Activated CD4-positive, alpha-beta T cell treated with anti-CD3 and anti-CD28 coated beads, Interleukin-2, amount 10 ng/mL, durations not matched to agents 24 days and 14 days (primary cell): Measurements from ENCODE around the gene SPDYE1. TPM values are rescaled to one million over a fixed set of nuclear protein-coding genes. Genes with fewer than 3 reads are reported as not detected.

Experiments used
- DNase-seq: peaks from one replicate; pipeline ENCODE4 v3.0.0; 2022
- H3K27ac Mint-ChIP-seq: one replicate; pipeline ENCODE4 v1.8.0; 2022; ENCODE audit warnings: mild to moderate bottlenecking, mixed read lengths
- H3K27me3 Mint-ChIP-seq: one replicate; pipeline ENCODE4 v1.8.0; 2022; ENCODE audit warnings: mixed read lengths
- H3K36me3 Mint-ChIP-seq: one replicate; pipeline ENCODE4 v1.8.0; 2022; ENCODE audit warnings: low read depth, mild to moderate bottlenecking, mixed read lengths
- H3K4me1 Mint-ChIP-seq: one replicate; pipeline ENCODE4 v1.8.0; 2021; ENCODE audit warnings: mixed read lengths
- H3K4me3 Mint-ChIP-seq: one replicate; pipeline ENCODE4 v1.8.0; 2022; ENCODE audit warnings: mild to moderate bottlenecking, moderate library complexity, mixed read lengths
- H3K9me3 Mint-ChIP-seq: one replicate; pipeline ENCODE4 v1.8.0; 2021; ENCODE audit warnings: mixed read lengths
- intact Hi-C: fragments of 100-400 bp; cut with micrococcal nuclease; formaldehyde crosslinking; loops from one replicate; pipeline ENCODE4 v1.15.1; 2023
- total RNA-seq: library from RNA; stranded (reverse); gene quantifications from 2 replicates; pipeline ENCODE4 v1.2.3, GENCODE V29; 2022

SPDYE1 gene
- total RNA-seq, 1 donor from 2014 or later = not detected

DNA sequence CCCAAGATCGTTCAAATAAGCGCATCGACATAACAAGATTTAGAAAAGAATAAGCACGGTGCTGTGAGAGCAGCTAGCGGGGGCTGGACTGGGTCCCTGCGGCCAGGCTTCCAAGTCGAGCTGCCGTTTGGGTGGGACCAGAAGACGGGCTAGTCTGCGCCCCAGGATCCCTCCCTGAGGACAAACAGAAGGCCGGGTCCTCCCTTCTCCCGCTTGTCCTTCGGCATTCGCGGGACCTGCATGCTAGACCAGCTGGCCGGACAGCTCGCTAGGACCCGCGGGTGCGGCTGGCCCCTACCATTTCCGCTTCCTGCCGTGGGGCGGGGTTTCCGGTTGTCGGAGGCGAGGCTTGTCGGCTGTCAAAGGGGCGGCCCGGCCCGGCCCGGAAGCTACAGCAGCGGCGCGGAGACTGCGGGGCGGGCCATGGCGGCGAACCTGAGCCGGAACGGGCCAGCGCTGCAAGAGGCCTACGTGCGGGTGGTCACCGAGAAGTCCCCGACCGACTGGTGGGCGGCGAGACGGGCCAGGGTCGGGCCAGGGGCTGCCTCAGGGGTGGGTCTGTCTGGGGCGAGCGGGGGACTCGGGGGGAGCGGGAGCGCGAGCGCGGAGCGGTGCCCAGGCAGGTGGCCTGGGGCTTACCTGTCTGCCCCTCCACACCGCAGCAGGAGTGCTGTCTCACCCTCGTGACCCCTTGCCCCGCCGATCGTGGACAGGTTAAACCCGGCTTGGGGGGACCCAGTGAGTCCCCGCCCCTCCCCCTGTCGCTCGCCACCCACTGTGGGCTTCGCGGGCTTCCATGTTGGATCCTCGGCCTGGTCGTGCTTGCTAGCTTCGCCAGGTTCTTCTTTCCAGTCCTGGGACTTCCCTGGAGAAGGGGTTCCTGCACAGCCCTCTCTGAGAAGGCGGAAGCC, 46.9 kb downstream of the SPDYE1 start, which contains the start of gene DBNL:
Gene DBNL, plus strand, starts transcription at position 388 of the 911 bp plus-strand sequence. Its CDS starts 36 bp downstream, at position 424.
- H3K27ac Mint-ChIP-seq = peak within 1 kb of the TSS; percentile 89
- H3K27me3 Mint-ChIP-seq = no peaks in the 10 kb centered on the region
- intact Hi-C loops = loop anchor here (1.0 kb wide), 2 partner anchors 25 to 38 kb away; partner anchors contain the start of gene POLM
- no peaks in the 10 kb centered on the region for H3K9me3 Mint-ChIP-seq
- H3K4me1 Mint-ChIP-seq = peaks cover 40% of the 10 kb centered on the region
- peak within 1 kb of the TSS; percentile 91 for H3K4me3 Mint-ChIP-seq
- peaks cover 29% of the 10 kb centered on the region for H3K36me3 Mint-ChIP-seq
- DNase-seq = peak; percentile 99

DNA sequence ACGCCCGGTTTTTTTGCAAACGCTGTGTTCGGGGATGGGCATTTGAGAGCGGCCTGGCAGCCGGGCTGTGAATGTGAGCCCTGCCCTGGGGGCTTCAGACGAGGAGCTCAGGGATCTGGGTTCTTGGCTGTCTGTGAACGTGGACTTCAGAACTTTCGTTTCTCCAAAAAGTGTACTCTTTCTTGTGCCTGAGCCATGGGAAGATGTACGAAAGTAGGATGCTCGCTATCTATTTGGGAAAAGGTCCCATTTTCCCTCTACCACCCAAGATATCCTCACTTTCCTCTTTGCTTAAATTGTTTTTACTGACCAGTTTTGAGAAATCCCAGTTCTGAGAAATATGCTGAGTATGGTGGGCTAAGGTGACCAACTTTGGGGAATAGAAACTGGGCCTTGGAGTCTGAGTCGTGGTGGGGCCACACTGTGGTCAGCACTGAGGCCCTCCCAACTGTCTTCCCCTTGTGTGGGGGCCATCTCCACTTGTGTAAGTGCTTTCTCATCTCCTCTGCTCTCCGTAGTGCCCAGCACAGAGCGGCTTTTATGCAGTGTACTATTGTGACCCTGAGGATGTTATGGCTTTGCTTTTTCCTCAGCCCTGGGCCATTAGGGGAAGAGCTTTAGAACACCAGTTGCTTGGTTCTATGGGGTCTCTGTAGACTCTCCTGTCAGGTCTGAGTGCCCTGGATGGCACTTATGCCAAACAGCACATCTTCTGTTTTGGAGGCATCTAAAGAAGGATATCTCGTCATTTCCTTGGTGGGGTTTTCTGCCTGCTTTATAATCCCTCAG, 47.7 kb downstream of the SPDYE1 start:
- Mint-ChIP-seq H3K9me3 (no peaks in the 10 kb centered on the region), H3K27me3 (no peaks in the 10 kb centered on the region), H3K4me3 (peak overlapping the region; percentile 91), H3K27ac (peak overlapping the region; percentile 88), H3K4me1 (peaks cover 48% of the 10 kb centered on the region), H3K36me3 (peaks cover 36% of the 10 kb centered on the region)
- DNase-seq = no peak
- intact Hi-C loops = loop anchor here (1.0 kb wide), 1 partner anchor 37 kb away; the partner anchor contains the start of gene POLM

DNA sequence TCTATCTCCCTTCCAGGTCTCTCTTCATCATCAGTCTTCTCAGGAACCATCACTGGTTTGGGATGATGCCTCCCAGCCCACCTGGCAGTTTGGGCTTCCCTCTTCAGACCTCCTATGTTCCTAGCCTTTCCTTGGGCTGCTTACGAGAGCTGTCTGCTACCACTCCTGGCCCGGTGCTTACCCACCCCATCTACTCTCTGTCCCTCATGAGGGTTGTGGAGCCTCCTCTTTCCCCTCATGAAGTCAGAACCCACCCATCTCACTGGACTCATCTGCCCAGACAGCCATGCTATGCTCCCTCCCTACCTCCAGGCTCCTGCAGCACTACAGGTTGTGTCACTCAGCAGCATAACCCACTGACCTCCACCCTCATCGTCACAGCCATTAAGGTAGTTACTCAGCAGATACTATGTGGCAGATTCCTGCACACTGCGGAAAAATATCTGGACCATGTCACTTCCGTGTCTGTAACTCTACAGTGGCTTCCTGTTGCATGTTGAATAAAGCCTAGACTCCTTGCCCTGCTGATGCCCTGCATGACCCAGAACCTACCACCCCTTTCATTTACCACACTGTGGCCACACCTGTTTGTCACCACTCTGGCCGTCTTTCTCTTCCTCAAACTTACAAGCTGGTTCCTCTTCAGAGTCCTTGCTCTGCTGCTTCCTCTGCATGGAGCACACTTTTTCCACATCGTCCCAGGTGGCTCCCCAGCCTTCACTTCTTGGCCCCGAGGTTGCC, 48.8 kb downstream of the SPDYE1 start:
- intact Hi-C loops = no loop called here
- DNase-seq = peak; percentile 70
- peak overlapping the region; percentile 91 for H3K4me3 Mint-ChIP-seq
- peak overlapping the region; percentile 88 for H3K27ac Mint-ChIP-seq
- H3K9me3 Mint-ChIP-seq = no peaks in the 10 kb centered on the region
- H3K4me1 Mint-ChIP-seq = peaks cover 52% of the 10 kb centered on the region
- no peaks in the 10 kb centered on the region for H3K27me3 Mint-ChIP-seq
- H3K36me3 Mint-ChIP-seq = peaks cover 44% of the 10 kb centered on the region

DNA sequence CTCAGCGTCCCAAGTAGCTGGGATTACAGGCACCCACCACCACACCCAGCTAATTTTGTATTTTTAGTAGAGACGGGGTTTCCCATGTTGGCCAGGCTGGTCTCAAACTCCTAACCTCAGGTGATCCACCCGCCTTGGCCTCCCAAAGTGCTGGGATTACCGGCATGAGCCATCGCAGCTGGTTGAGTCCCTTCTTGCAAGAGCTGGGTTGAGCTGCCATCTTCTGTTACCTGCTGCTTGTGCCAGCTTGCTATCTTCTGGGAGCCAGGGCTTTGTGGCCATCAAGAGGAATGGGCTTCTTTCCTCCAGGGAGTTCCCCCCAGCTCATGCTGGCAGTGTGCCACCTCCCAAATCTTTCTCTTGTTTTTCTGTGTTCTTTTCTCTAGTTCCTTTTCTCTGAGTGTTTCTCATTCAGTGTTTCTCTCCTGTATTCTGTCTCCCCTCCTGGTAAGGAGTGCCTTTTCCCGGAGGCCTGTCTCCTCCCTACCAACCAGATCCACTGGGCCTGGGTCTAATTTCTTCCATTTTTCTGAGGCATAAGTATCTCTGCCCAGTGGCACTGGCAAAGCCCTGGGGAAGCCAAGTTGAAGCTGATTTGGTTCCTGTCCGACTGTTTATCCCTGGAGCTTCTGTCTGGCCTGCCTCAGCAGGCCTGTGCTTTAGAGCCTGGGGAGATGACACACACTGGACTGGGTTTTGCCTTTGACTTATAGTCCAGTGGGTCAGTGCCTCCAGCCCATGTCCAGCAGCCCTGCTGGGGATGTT, 50.5 kb downstream of the SPDYE1 start:
- H3K27me3 Mint-ChIP-seq = no peaks in the 10 kb centered on the region
- peak overlapping the region; percentile 20 for H3K27ac Mint-ChIP-seq
- no peak for DNase-seq
- peaks cover 56% of the 10 kb centered on the region for H3K4me1 Mint-ChIP-seq
- H3K36me3 Mint-ChIP-seq = peaks cover 56% of the 10 kb centered on the region
- H3K4me3 Mint-ChIP-seq = peak overlapping the region; percentile 12
- H3K9me3 Mint-ChIP-seq = no peaks in the 10 kb centered on the region
- intact Hi-C loops = no loop called here

DNA sequence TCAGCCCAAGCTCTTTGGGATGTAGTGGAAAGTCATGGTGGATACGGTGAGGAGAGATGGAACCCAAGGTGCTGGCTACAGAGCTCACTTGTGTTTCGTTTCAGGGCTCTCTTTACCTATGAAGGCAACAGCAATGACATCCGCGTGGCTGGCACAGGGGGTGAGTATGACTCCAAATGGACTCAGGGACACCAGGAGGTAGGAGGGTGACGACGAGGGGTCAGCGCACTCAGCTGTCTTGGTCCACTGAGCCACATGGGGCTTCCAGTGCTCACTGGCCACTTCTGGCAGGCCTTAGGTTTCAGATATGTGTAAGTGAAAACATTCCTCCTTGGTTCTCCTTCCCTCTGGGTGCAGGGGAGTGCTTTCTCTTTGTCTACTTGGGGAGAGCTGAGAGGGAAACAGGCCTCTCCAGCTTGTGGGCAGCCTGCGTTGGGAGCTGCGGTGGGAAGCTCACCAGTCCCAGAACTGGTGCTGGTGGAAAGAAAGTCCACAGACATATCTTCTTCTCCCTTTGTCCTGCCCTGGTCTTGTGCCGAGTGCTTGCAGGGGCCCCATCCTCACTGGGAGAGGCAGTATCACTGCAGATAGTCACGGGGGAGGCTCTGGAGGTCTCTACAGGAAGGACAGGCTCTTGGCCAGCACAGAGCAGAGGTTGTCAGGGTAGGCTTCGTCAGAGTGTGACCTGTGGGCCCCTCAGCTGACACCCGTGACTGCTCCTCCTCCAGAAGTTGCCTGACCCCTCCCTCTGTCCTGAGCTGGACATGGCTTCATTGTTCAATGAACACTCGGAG, 52.6 kb downstream of the SPDYE1 start:
- H3K36me3 Mint-ChIP-seq = peaks cover 61% of the 10 kb centered on the region
- intact Hi-C loops = no loop called here
- H3K27me3 Mint-ChIP-seq = no peaks in the 10 kb centered on the region
- no peak overlapping the region for H3K4me3 Mint-ChIP-seq
- no peak for DNase-seq
- H3K9me3 Mint-ChIP-seq = no peaks in the 10 kb centered on the region
- peak overlapping the region; percentile 13 for H3K27ac Mint-ChIP-seq
- peaks cover 51% of the 10 kb centered on the region for H3K4me1 Mint-ChIP-seq

DNA sequence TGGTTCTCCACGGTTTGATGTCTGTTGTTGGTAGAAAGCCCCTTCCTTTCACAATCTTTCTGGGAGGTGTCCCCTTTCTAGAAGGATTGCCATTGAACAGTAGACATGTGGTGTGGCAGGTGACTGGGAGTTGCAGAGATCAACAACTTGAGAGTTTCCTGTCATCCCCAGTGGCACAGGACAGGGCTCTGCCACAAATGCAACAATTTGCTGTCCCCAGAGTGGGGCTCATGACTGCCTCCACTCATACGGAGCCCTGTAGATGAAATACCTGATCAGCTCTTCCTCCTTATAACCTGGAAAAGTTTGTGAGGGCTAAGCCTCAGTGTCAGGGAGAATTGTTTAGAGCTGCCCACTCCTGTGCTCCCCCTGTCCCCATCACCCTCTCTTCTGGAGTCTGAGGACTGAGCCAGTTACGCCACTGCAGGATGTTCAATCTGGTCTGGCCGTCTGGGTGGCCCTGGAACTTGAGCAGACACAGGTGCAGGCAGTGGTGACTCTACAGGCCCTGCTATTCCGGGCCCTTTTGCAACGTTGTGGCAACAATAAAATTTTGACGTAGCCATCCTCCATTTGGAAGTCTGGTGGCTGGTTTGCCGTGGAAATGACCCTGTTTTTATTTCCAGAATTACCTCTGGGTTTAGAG, 53.3 kb downstream of the SPDYE1 start:
- H3K9me3 Mint-ChIP-seq = no peaks in the 10 kb centered on the region
- peaks cover 61% of the 10 kb centered on the region for H3K36me3 Mint-ChIP-seq
- intact Hi-C loops = no loop called here
- no peak overlapping the region for H3K4me3 Mint-ChIP-seq
- peaks cover 44% of the 10 kb centered on the region for H3K4me1 Mint-ChIP-seq
- H3K27ac Mint-ChIP-seq = peak overlapping the region; percentile 17
- no peak for DNase-seq
- H3K27me3 Mint-ChIP-seq = no peaks in the 10 kb centered on the region

DNA sequence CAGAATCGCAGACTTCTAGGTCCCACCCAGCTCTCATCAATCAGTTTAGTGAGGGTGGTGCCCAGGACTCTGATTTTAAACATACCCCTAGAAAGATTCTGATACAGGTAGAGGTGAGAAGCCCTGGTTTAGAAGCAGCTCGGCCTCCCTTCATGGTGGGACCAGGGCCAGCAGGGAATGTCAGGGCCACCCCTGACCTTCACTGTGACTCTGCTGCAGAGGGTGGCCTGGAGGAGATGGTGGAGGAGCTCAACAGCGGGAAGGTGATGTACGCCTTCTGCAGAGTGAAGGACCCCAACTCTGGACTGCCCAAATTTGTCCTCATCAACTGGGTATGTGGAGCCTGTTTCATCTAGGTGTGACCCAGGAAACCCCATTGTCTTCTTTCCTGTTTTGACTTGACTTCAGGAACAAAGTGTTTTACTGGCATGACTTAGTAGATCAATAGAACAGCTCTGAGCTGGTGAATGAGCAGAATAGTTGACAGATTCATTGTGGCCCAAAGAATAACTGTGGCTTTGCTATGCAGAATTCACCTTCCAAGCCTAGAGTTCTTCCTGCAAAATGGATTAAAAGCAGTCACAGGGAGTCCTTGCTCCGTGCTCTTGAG, 54.0 kb downstream of the SPDYE1 start:
- peak overlapping the region; percentile 51 for H3K27ac Mint-ChIP-seq
- H3K9me3 Mint-ChIP-seq = no peaks in the 10 kb centered on the region
- H3K4me3 Mint-ChIP-seq = no peak overlapping the region
- H3K4me1 Mint-ChIP-seq = peaks cover 37% of the 10 kb centered on the region
- intact Hi-C loops = no loop called here
- H3K27me3 Mint-ChIP-seq = no peaks in the 10 kb centered on the region
- no peak for DNase-seq
- peaks cover 61% of the 10 kb centered on the region for H3K36me3 Mint-ChIP-seq

DNA sequence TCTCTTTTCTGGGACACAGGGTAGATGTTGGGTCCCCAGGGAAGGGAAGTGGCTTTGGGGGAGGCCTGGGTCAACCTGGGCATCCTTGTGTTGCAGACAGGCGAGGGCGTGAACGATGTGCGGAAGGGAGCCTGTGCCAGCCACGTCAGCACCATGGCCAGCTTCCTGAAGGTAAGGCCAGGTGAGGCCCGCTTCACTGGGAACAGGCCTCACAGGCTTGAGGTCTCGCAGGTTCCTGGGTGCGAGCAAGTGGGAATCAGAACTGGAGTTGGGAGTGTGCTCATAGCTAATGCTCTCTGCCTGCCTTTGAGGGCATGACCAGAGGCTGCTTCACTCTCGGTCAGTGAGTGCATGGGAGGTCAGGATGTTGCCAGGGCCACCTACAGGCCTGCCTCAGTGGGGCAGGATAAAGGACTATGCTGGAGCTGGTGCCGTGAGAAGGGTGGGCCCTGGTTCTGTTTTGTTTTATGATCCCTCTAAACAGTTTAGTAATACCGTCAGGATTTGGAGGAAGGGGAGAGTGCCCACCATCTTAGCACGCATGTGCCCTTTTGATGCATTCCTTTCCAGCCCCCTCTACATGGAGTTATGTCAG, 55.2 kb downstream of the SPDYE1 start:
- no peak overlapping the region for H3K27ac Mint-ChIP-seq
- no peak overlapping the region for H3K4me3 Mint-ChIP-seq
- H3K4me1 Mint-ChIP-seq = peaks cover 28% of the 10 kb centered on the region
- peaks cover 62% of the 10 kb centered on the region for H3K36me3 Mint-ChIP-seq
- H3K27me3 Mint-ChIP-seq = no peaks in the 10 kb centered on the region
- no peak for DNase-seq
- intact Hi-C loops = no loop called here
- H3K9me3 Mint-ChIP-seq = no peaks in the 10 kb centered on the region

DNA sequence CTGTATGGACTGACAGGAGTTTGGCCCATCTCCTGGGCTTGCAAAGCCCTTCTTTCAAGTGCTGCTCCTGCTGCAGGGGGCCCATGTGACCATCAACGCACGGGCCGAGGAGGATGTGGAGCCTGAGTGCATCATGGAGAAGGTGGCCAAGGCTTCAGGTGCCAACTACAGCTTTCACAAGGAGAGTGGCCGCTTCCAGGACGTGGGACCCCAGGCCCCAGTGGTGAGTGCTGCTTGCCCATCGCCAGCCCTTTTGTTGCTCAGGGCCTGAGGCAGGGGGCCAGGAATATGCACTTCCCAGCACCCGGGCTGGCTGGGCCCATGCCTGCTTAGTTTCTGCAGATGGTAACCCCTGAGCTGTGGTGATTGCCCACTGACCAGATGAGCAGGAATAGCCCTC, 59.0 kb downstream of the SPDYE1 start:
- peaks cover 65% of the 10 kb centered on the region for H3K36me3 Mint-ChIP-seq
- H3K4me1 Mint-ChIP-seq = peaks cover 6% of the 10 kb centered on the region
- no peak for DNase-seq
- no peak overlapping the region for H3K4me3 Mint-ChIP-seq
- H3K27ac Mint-ChIP-seq = no peak overlapping the region
- intact Hi-C loops = no loop called here
- no peaks in the 10 kb centered on the region for H3K9me3 Mint-ChIP-seq
- H3K27me3 Mint-ChIP-seq = no peaks in the 10 kb centered on the region

DNA sequence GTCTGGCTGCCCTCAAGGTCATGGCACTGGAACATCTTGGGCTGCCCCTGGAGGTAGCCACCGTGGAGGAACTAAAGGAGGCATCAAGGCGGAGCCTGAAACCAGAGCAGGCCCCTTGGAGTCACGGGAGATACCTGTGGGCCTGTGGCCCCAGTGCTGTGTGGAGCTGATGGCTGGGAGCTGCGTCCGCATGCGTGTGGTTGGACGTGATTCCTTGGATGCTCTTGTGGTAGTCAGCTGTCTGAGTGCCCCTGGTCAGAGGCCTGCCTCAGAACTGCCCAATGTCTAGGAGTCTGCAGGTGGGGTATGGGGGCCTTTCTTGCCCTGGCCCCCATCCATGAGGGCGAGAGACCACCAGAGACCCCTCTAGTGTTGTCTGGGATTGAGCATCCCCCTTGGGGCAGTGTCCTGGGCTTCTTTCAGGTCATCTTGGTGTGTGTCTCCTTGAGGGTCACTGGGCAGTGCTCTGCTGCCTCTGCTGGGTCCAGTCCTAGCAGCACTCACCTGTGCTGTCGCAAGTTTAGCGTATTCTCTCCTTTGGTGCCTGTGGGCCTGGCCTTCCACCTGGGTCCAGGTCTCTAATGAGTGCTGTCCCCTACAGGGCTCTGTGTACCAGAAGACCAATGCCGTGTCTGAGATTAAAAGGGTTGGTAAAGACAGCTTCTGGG, 59.6 kb downstream of the SPDYE1 start:
- Mint-ChIP-seq H3K27ac (no peak overlapping the region), H3K4me3 (no peak overlapping the region), H3K9me3 (no peaks in the 10 kb centered on the region), H3K27me3 (no peaks in the 10 kb centered on the region), H3K4me1 (peaks cover 2% of the 10 kb centered on the region), H3K36me3 (peaks cover 62% of the 10 kb centered on the region)
- intact Hi-C loops = no loop called here
- DNase-seq = no peak
